Measurements from ENCODE around the gene ATPAF2. TPM values are rescaled to one million over a fixed set of nuclear protein-coding genes. Genes with fewer than 3 reads are reported as not detected.

ATPAF2 gene
- total and polyA plus RNA-seq, 8 donors = 21.3 to 38.2 (median 23.4) TPM

DNA sequence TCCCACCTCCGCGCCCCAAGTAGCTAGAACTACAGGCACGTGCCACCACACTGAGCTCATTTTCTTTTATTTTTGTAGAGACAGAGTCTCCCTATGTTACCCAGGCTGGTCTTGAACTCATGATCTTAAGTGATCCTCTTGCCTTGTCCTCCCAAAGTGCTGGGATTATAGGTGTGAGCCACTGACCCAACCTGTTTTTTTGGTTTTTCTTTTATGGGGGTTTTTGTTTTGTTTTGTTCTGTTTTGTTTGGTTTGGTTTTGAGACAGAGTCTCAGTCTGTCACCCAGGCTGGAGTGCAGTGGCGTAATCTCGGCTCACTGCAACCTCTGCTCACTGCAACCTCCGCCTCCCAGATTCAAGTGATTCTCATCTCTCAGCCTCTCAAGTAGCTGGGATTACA, 16.6 kb upstream of the ATPAF2 start:
- no peak for DNase-seq
- Histone ChIP-seq H3K4me1 (no peaks in the 10 kb centered on the region), H3K27me3 (no peaks in the 10 kb centered on the region), H3K4me3 (no peak overlapping the region), H3K36me3 (peaks cover 0 to 67% of the 10 kb centered on the region in 2 donors), H3K27ac (no peak overlapping the region), H3K9me3 (no peaks in the 10 kb centered on the region)
- no peak for ATAC-seq
- TF ChIP-seq, protein P1, sequence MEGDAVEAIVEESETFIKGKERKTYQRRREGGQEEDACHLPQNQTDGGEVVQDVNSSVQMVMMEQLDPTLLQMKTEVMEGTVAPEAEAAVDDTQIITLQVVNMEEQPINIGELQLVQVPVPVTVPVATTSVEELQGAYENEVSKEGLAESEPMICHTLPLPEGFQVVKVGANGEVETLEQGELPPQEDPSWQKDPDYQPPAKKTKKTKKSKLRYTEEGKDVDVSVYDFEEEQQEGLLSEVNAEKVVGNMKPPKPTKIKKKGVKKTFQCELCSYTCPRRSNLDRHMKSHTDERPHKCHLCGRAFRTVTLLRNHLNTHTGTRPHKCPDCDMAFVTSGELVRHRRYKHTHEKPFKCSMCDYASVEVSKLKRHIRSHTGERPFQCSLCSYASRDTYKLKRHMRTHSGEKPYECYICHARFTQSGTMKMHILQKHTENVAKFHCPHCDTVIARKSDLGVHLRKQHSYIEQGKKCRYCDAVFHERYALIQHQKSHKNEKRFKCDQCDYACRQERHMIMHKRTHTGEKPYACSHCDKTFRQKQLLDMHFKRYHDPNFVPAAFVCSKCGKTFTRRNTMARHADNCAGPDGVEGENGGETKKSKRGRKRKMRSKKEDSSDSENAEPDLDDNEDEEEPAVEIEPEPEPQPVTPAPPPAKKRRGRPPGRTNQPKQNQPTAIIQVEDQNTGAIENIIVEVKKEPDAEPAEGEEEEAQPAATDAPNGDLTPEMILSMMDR (IDR thresholded peaks at IDR 0.05) = no peak
- intact Hi-C loops (cut with DNase I) = no loop called here

DNA sequence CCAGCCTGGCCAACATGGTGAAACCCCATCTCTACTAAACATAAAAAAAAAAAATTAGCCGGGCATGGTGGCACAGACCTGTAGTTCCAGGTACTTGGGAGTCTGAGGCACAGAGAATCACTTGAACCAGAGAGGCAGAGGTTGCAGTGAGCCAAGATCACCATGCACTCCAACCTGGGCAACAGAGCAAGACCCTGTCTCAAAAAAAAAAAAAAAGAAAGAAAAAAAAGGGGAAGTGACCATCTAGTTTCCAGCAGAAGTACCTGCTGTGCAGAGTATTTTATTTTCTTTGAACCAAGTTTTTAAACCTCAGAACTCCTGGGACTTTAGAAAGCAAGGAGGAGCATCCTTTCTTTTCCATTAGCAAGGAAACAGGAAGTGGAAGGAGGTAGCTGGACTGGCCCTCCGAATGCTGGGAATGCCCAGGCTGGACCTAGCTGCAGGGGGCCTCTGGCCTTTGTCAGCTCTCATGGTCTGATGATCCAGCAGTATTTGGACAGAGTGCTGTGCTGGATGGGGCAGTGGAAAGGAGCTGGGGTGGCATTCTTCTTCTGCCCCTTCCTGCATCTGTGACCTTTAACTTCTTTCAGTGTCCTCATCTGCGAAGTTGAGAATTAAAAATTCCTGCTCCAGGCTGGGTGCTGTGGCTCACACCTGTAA, 6.9 kb upstream of the ATPAF2 start:
- DNase-seq (no peak), ATAC-seq (no peak)
- Histone ChIP-seq H3K4me3 (no peak overlapping the region), H3K4me1 (peaks cover 0 to 10% of the 10 kb centered on the region in 2 donors), H3K9me3 (no peaks in the 10 kb centered on the region), H3K27me3 (no peaks in the 10 kb centered on the region), H3K27ac (no peak overlapping the region), H3K36me3 (peaks cover 0 to 15% of the 10 kb centered on the region in 2 donors)
- intact Hi-C loops (cut with DNase I) = no loop called here
- TF ChIP-seq, protein P1 (IDR thresholded peaks at IDR 0.05) = no peak

DNA sequence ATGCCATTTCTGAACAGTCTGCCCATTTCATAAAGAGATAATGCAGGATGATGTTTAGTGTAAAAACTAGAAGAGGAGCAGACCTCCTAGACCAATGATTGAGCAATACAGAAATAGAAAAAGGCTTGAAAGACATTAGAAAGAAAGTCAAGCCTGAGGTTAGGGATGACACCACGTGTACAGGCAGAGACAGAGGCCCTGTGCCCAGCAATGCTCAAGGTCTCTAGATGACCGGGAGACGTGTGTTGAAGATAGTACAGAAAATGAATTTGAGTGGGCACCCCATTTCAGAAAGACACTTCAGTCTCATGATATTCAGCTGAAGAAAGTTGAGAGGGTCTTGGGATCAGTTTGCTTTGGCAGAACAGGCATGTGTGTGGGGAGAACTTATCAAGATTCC, 5.6 kb upstream of the ATPAF2 start:
- Histone ChIP-seq H3K4me3 (no peak overlapping the region), H3K9me3 (no peaks in the 10 kb centered on the region), H3K27me3 (no peaks in the 10 kb centered on the region), H3K27ac (no peak overlapping the region), H3K36me3 (peaks cover 0 to 11% of the 10 kb centered on the region in 2 donors), H3K4me1 (peaks cover 8 to 19% of the 10 kb centered on the region in 2 donors)
- no peak for ATAC-seq
- TF ChIP-seq, protein P1 (IDR thresholded peaks at IDR 0.05) = no peak
- no peak for DNase-seq
- intact Hi-C loops (cut with DNase I) = no loop called here

DNA sequence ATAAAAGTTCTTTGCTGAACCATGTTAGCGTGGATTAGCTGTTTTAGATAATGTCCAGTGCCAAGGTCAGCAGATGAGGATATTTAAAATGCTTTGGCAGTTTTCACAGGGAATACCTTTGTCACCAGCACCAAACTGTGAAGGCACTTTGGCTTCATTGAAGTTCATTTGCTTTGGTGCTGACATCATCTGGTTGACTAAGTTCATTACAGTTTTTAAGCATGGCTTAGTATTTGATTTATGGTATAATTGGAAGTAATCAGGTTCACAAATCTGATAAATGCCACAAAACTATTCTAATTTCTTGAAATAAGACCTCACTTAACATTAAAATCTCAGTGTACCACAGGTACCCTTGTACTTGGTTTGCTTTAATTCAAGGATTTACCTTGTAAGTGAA, 4.5 kb upstream of the ATPAF2 start:
- H3K27ac ChIP-seq = no peak overlapping the region
- peaks cover 0 to 11% of the 10 kb centered on the region in 2 donors for H3K36me3 ChIP-seq
- peaks cover 8 to 20% of the 10 kb centered on the region in 2 donors for H3K4me1 ChIP-seq
- TF ChIP-seq, protein P1 (IDR thresholded peaks at IDR 0.05) = no peak
- peak in 1 of 4 donors; percentile 18 for DNase-seq
- intact Hi-C loops (cut with DNase I) = no loop called here
- H3K27me3 ChIP-seq = no peaks in the 10 kb centered on the region
- ATAC-seq = no peak
- no peaks in the 10 kb centered on the region for H3K9me3 ChIP-seq
- H3K4me3 ChIP-seq = no peak overlapping the region

DNA sequence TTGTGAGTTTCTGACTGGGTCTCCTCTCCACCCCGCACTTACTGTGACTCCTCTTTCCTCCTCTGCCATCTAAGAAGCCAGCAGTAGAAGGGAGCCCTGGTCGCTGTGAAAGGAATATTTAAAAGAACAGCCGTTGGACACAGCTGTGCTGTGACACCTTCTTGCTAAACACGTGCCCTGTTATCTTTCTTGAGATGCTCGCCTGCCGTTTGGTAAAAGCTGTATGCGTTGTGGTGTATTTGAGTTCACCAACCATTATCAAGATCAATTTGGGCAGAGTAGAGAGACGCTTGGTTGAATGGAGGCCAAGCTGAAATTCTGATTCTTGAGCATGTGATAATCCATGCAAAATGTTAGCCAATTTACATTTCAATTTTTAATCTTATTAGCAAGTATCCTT, 4.0 kb upstream of the ATPAF2 start:
- no peak overlapping the region for H3K4me3 ChIP-seq
- H3K4me1 ChIP-seq = peaks cover 8 to 25% of the 10 kb centered on the region in 2 donors
- no peaks in the 10 kb centered on the region for H3K9me3 ChIP-seq
- DNase-seq (no peak), ATAC-seq (no peak)
- H3K36me3 ChIP-seq = peaks cover 0 to 11% of the 10 kb centered on the region in 2 donors
- no peak overlapping the region for H3K27ac ChIP-seq
- intact Hi-C loops (cut with DNase I) = no loop called here
- TF ChIP-seq, protein P1 (IDR thresholded peaks at IDR 0.05) = no peak
- no peaks in the 10 kb centered on the region for H3K27me3 ChIP-seq
